GM18861 (cell line): Measurements from ENCODE around the gene PRPF31.
A peak's percentile ranks its signal among the peaks of the same experiment; 100 is the strongest.
"Not testable (repeated sequence)": the region's sequence is repeated elsewhere in the genome, so short reads cannot be mapped to it uniquely, and the experiment has no call there.

ENCODE experiments used
- ATAC-seq: cut with Tn5 transposase; IDR thresholded peaks from one replicate; pipeline ENCODE4 v1.9.1; 2021; ENCODE audit not compliant: unreplicated experiment

PRPF31 gene, protein sequence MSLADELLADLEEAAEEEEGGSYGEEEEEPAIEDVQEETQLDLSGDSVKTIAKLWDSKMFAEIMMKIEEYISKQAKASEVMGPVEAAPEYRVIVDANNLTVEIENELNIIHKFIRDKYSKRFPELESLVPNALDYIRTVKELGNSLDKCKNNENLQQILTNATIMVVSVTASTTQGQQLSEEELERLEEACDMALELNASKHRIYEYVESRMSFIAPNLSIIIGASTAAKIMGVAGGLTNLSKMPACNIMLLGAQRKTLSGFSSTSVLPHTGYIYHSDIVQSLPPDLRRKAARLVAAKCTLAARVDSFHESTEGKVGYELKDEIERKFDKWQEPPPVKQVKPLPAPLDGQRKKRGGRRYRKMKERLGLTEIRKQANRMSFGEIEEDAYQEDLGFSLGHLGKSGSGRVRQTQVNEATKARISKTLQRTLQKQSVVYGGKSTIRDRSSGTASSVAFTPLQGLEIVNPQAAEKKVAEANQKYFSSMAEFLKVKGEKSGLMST

DNA sequence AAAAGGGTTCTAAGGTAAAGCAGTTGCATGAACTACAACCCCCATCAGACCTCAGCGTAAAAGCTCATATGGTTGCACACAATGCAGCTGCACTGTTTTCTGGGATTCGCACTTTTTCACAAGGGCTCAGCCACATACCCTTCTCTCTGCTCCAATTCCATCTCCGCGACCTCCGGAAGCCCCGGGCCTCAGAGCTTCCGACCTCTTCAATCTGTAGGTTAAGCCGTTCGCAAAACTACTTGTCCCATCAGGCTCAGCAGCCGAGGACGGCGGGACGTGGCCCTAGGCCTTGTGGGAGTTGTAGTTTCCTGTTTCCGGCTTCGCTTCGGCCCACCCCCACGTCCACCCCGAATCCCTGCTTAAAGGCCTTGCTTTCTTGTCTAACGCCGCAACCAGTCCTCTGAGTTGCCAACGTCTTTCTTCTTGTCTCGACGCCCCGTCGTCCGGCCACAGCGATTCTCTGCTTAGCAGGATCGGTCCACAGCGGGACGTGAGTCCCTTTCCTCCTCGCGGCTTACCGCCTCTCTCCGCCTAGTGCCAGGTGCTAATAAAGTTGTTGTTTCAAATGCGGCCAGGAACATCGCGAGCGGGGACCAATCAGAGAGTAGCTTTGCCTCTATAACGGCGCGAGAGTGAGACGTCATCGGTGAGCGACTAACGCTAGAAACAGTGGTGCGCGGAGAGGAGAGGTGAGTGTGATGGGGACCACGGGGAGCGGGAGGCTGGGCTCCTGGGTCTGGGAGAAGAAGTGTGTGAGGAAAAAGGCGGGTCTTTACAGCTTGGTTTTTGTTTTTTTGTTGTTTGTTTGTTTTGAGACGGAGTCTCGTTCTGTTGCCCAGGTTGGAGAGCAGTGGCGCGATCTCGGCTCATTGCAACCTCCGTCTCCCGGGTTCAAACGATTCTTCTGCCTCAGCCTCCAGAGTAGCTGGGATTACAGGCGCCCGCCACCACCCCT, at the start of gene PRPF31, which contains the start of gene TFPT:
Gene PRPF31, plus strand, starts transcription at position 646 of the 955 bp plus-strand sequence. CDS start 2,525 bp downstream, outside the sequence.
Gene TFPT, minus strand, starts transcription at position 549 of the 955 bp plus-strand sequence. Its CDS starts 388 bp downstream, at position 161.
- peak; percentile 76 for ATAC-seq

DNA sequence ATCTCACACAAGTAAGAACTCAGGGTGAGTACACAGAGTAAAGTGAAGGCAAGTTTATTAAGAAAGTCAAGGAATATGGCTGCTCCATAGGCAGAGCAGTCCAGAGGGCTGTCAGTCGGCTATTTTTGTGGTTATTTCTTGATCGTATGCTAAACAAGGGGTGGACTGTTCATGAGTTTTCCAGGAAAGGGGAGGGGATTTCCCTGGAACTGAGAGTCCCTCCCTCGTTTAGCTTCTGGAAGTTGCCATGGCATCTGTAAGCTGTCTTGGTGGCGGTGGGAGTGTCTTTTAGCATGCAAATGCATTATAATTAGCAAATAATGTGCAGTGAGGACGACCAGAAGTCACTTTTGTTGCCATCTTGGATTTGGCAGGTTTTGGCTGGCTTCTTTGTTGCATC, 46.1 kb upstream of the PRPF31 start:
- no peak for ATAC-seq

DNA sequence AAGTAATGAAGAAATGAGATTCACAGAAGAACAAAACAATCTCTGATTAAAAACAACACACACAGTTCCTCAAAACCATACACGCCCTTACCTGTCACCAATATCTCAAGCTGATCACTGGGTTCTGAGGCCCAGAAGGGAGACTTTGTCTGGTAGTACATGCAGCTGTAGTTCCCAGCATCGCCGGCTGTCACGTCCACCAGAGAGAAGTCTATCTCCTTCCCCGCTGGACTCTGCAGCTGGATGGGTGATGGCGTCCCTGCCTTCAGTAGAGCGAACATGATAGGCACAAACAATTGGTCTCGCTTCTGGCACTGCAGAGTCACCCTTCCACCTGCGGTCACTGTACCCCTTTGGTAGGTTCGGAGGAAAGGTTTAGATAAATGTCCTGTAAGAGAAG, 41.7 kb upstream of the PRPF31 start:
- no peak for ATAC-seq

DNA sequence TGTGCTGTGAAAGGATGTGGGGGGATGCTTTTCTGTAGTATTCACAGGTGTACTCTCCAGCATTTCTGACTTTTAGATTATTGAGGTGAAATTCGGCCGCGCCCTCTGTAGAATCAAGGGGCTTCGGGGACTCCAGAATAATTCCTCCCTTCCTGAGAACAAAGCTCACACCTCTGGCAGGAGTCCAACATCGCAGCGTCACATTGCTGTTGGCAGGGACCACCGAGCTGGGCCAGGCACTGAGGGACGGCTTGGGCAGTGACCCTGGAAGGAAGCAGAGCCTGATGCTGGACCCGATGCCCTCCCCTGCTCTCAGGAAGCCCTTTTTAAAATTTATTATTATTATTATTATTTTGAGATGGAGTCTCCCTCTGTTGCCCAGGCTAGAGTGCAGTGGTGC, 40.7 kb upstream of the PRPF31 start:
- ATAC-seq: no peak

DNA sequence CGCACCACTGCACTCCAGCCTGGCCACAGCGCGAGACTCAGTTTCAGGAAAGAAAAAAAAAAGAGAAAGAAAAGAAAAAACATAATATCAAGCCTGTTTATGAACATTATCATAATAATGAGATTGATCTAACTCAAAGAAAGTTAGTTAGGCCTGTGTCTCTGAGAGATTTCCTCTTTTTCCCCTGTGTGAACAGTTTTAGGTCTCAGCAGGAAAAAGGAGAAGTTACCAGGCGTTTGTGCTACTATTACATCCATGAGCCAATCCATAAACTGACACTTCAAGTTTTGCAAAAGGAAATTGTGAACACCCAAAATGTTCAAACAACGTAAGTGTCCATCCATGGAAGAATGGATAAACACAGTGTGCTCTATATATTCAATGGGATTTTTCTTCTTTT, 38.2 kb upstream of the PRPF31 start:
- no peak for ATAC-seq

DNA sequence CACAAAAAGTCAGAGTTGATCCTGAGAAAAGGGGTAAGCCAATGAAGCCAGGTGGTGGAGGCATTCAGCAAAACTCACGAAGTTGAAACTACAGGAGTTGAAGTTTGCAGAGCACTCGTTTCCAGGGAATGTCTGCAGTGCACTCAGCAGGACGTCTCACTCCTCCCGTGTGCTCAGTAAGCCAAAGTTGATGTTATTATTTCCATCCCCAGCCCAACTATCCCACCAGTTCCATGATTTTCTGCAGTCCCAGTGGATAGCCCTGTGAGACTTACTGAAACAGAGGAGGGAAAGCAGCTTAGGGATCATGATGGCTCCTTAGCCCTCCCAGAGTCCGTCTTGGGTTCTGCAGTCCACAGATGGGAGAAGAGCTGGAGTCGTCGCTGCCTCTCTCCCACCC, 34.5 kb upstream of the PRPF31 start, which contains the start of gene TARM1:
Gene TARM1, minus strand, starts transcription at position 334 of the 400 bp plus-strand sequence. Its CDS starts 25 bp downstream, at position 309.
- no peak for ATAC-seq

DNA sequence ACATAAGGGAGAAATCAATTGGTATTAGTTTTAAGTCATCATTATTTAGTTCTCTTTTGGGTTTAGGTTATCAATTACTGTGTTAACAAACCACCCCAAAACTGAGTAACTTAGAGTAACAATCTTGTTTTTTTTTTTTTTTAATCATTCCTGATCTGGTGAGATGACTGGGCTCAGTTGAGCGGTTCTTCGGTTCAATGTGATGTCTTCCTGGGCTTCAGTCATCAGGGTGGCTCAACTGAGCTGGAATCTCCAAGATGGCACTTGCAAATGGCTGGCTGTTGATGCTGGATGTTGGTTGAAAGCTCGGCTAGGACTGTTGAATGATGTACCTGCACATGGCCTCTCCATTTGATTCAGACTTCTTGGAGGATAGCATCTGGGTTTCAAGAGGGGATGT, 31.1 kb upstream of the PRPF31 start:
- no peak for ATAC-seq

DNA sequence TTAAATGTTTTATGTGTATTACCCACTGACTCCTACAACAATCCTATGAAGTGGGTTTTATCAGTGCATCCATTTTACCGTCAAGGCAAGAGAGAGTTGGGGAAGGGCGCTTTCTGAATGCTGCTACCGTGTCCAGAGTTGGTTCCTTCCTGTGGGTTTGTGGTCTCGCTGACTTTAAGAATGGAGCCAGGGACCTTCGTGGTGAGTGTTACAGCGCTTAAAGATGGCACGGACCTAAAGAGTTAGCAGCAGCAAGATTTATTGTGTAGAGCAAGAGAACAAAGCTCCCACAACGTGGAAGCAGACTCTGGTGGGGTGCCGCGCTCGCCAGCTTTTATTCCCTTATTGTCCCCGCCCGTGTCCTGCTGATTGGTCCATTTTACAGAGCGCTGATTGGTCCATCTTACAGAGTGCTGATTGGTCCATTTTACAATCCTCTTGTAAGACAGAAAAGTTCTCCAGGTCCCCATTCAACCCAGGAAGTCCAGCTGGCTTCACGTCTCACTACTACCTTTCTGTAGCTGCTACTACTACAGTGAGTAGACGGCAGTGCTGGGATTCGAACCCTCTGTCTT, 21.0 kb upstream of the PRPF31 start:
- no peak for ATAC-seq

DNA sequence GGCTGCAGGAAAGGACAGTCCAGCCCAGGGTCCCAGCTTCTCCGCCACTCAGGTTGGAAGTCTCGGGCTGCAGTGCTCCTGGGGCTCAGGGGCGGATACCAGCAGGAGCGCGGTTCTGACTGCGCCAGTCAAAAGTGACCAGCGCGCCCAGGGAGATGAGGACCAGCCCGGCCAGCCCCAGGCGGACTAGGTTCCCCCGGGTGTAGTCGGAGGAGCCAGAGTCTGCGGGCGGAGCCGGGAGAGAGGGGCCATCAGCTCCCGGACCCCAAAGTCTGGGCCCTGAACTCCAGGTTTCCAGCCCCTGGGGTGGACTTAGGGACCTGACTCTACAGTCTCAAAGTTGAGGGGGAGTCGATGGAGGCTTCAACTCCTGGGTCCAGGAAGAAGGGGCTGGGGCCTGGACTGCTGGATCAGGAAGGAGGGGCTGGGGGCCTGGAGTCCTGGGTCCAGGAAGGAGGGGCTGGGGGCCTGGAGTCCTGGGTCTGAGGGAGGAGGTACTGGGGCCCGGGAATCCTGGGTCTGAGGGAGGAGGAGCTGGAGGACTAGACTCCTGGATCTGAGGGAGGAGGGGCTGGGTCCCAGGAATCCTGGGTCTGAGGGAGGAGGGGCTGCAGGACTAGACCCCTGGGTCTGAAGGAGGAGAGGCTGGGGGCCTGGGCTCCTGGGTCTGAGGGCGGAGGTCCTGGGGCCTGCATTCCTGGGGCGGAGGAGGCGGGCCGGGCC, 20.3 kb upstream of the PRPF31 start:
- no peak for ATAC-seq

DNA sequence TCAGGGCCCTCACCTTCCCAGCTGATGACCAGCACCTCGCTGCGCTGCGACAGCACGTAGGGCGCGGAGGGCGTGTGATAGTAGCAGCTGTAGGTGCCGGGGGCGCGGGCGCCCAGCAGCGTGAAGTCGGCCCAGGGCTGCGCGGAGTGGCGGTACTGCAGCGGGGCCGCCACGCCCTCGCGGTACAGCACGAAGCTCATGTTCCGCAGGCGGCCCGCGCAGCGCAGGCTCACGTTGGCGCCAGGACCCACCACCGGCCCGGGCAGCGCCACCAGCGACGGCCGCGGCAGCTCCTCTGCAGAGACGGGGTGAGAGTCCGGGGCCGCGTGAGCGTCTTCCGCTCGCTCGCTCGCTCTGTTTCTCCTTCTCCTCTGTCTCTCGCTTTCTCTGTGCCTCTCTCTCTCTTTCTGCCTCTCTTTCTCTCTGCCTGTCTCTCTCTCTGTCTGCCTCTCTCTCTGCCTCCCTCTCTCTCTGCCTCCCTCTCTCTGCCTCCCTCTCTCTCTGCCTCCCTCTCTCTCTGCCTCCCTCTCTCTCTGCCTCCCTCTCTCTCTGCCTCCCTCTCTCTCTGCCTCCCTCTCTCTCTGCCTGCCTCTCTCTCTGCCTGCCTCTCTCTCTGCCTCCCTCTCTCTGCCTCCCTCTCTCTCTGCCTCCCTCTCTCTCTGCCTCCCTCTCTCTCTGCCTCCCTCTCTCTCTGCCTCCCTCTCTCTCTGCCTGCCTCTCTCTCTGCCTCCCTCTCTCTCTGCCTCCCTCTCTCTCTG, 19.5 kb upstream of the PRPF31 start:
- ATAC-seq: not testable (repeated sequence)

DNA sequence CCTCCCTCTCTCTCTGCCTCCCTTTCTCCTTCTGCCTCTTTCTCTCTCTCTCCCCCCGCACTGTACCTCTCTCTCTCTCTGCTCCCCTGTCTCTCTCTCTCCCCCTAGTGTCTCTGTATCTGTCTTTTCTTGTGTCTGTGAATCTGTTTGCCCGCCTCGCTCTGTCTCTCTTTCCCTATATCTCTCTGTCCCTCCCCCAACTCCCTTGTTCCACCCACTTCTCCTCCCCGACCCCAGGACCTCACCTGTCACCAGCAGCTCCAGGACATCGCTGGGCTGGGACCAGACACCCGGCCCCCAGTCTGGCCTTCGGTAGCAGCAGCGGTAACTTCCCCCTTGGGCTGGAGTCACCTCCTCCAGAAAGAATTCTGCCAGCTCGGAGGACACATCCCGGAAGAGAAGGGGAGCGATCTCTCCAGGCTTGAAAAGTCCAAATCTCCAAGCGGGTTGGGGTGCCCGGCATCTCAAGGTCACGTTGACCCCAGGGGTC, 18.9 kb upstream of the PRPF31 start:
- no peak for ATAC-seq

DNA sequence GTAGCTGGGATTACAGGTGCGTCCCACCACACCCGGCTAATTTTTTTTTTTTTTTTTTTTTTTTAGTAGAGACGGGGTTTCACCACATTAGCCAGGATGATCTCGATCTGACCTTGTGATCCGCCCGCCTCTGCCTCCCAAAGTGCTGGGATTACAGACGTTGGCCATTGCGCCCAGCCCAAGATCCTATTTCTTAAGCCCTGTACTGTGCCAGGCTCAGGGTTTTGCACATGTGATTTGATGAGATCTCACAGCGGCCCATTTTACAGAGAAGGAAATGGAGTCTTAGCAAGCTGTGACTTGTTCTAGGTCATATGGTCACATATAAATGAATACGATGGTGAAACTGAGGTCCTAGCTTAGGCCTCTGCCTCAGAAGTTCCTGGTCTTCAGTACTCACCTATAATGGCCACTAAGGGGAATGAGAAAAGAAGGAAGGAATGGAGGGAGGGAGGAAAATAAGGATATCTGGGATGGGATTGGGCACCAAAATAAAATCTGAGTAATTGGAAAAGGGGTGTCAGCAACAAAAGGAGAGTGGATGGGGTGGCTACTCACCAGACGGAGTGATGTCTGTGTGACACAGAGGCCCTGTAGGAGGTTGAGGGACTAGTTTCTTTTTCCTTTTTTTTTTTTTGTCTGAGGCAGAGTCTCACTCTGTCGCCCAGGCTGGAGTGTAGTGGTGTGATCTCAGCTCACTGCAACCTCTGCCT, 16.2 kb upstream of the PRPF31 start:
- no peak for ATAC-seq

DNA sequence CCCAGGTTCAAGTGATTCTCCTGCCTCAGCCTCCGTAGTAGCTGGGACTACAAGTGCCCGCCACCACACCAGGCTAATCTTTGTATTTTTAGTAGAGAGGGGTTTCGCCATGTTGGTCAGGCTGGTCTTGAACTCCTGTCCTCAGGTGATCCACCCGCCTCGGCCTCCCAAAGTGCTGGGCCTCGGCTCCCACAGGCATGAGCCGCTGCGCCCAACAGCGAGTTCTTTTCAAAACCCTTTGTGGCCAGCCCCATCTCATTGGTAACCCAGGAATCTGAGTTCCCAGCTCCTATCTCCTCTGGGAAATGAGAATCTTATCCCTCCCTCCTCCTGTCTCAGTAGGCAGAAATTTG, 15.7 kb upstream of the PRPF31 start:
- not testable (repeated sequence) for ATAC-seq

DNA sequence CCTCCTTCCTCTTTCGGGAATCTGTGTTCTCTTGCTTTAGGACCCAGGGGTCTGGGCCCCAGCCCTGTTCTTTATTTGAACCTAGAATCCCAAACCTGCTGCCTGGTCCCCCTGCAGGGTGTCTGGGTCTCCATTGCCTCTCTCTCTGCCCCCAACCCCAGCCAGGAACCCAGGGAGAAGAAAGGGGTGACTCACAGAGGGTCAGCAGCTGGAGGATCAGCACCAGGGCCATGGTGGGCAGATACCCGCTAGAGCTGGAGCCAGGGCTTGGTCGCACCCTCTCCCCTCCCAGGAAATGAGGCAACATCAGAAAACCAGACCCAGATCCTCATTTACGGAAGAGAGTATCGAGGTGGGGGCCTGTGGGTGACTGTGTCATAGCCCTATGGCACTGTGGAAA, 15.0 kb upstream of the PRPF31 start, which contains the start of gene OSCAR:
Gene OSCAR, minus strand, starts transcription at position 243 of the 400 bp plus-strand sequence. Its CDS starts 11 bp downstream, at position 232.
- no peak for ATAC-seq

DNA sequence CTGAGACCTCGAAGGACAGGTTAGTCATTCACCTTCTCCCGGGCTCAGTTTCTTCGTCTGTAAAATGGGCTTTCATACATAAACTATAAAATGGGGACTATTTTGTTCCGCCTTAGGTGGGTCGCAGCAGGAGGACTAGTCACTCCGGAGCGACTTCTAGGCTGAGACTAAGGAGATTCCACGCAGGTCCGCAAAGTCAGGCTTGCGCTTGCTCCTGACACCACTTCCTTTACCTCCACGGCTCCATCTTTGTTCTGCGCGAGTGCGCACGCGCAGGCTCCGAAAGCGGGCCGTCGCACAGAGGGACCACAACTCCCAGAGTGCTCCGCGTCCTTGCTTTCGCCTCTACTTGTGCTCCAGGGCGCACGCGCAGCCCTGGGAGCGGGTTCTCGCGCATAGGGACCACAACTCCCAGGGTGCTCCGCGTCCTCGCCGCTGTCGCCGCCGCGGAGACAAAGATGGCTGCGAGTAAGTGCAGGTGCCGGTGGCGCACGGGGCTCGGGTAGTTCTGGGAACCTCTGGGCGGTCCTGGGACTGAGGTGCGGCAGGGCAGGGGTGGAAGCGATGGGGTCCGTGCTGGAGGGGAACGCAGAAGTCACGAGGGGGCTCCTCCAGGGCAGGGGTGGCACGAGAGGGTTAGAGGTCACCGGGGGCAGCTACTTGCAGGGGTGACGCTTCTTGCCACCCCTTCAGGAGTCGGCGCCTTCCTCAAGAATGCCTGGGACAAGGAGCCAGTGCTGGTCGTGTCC, 13.0 kb upstream of the PRPF31 start, which contains the start of gene NDUFA3:
Gene NDUFA3, plus strand, starts transcription at position 435 of the 749 bp plus-strand sequence. Its CDS starts 24 bp downstream, at position 459.
- ATAC-seq: peak; percentile 97

DNA sequence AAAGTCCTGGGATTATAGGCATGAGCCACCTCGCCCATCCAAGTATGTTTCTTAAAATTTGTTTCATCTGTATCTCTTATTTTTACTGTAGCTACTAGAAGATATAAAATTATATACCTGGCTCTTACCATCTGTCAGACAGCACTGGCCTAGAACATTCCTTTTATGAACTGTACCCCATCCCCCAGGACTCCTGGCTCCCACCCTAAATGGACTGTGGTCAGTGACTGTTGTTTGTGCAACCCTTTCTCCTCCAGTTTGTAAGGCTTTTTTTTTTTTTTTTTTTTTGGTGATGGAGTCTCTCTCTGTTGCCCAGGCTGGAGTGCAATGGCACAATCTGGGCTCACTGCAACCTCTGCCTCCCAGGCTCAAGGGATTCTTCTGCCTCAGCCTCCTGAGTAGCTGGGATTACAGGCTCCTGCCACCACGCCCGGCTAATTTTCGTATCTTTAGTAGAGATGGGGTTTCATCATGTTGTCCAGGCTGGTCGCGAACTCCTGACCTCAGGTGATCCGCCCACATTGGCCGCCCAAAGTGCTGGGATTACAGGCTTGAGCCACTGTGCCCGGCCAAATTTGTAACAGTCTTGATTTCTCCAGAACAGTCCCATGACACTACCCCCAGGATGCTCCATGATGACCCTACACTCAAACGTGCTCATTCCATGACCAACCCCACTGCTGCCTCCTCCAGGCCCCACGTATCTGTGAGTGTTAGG, 10.4 kb upstream of the PRPF31 start:
- ATAC-seq: no peak

DNA sequence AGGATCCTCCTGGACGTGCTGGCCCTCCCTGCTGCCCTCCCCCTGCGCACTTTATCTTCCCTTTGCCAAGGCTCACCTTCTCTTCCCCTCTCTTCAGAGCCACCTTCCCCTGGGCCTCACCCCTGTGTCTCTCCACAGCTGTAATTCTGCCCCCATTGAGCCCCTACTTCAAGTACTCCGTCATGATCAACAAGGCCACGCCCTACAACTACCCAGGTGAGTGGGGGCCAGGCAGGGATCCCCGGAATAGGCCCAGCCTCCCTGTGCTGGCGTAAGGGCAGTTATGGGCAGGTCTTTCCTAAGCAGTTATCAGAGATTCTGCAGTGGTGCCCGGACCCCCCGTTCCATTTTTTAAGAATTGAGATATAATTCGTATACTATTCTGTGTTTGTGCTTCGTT, 9.8 kb upstream of the PRPF31 start:
- no peak for ATAC-seq
